DND-41 (cell line): ENCODE results near the gene IFRD2.
"Not testable (repeated sequence)": the region's sequence is repeated elsewhere in the genome, so short reads cannot be mapped to it uniquely, and the experiment has no call there.

Source experiments
- EZH2 ChIP-seq: IDR thresholded peaks from 3 replicates; pipeline ENCODE4 v1.6.1; 2012; ENCODE audit warnings: borderline replicate concordance, low read depth, mild to moderate bottlenecking, moderate library complexity, low read length, inconsistent platforms; ENCODE audit not compliant: severe bottlenecking
- TF ChIP-seq, protein P1 (sequence below): IDR thresholded peaks from 2 replicates; pipeline ENCODE4 v1.5.1; 2012; ENCODE audit warnings: borderline replicate concordance, low read length, moderate library complexity, mild to moderate bottlenecking; ENCODE audit not compliant: poor library complexity, severe bottlenecking; ENCODE audit errors: extremely low read depth

DNA sequence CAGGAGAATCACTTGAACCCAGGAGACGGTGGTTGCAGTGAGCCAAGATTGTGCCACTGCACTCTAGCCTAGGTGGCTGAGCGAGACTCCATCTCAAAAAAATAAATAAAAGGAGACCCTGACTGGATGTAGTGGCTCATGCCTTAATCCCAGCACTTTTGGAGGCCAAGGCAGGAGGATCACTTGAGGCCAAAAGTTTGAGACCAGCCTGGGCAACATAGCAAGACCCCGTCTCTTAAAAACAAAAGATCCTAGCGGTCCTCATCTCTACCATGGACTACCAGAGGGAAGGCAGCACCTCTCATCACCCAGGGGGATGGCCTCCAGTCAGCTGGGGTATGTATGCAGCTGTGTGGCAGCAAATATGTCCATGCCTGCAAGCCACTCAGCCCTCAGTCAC lies 30.0 kb downstream of the IFRD2 start:
- TF ChIP-seq, protein P1, sequence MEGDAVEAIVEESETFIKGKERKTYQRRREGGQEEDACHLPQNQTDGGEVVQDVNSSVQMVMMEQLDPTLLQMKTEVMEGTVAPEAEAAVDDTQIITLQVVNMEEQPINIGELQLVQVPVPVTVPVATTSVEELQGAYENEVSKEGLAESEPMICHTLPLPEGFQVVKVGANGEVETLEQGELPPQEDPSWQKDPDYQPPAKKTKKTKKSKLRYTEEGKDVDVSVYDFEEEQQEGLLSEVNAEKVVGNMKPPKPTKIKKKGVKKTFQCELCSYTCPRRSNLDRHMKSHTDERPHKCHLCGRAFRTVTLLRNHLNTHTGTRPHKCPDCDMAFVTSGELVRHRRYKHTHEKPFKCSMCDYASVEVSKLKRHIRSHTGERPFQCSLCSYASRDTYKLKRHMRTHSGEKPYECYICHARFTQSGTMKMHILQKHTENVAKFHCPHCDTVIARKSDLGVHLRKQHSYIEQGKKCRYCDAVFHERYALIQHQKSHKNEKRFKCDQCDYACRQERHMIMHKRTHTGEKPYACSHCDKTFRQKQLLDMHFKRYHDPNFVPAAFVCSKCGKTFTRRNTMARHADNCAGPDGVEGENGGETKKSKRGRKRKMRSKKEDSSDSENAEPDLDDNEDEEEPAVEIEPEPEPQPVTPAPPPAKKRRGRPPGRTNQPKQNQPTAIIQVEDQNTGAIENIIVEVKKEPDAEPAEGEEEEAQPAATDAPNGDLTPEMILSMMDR, result not testable (repeated sequence)
- not testable (repeated sequence) for TF ChIP-seq EZH2
